MCF 10A (cell line): ENCODE measurements around the gene LMF1. TPM values are rescaled to one million over a fixed set of nuclear protein-coding genes. Genes with fewer than 3 reads are reported as not detected.

Experiments
- BruUV-seq: library from RNA; stranded (reverse); fragments of 400-500 nt; replicated peaks from 2 replicates; lab custom pipeline; 2021; lab: Mats Ljungman, UMichigan
- CTCF ChIA-PET: fragments of 300-600 bp; sonication (Branson Sonifier 250); formaldehyde crosslinking; extraction: SDS; loops from one replicate; lab custom pipeline; 2021; ENCODE audit warnings: antibody characterized with exemption, inconsistent platforms; lab: Yijun Ruan, JAX
- POLR2A ChIA-PET: fragments of 300-600, 350-650 bp; sonication (Branson Sonifier 250); formaldehyde crosslinking; extraction: SDS; loops from one replicate; lab custom pipeline; 2020; ENCODE audit warnings: antibody characterized with exemption, inconsistent platforms; lab: Yijun Ruan, JAX
- DNase-seq: peaks from one replicate; pipeline ENCODE4 v3.0.0-alpha.2; 2018; ENCODE audit not compliant: unreplicated experiment
- H3K27ac Mint-ChIP-seq: one replicate; pipeline ENCODE4 v1.8.0; 2022; ENCODE audit warnings: mild to moderate bottlenecking, low read depth, mixed read lengths; ENCODE audit not compliant: unreplicated experiment
- H3K27me3 Mint-ChIP-seq: one replicate; pipeline ENCODE4 v1.8.0; 2022; ENCODE audit warnings: mixed read lengths; ENCODE audit not compliant: insufficient read depth, unreplicated experiment
- H3K36me3 Mint-ChIP-seq: one replicate; pipeline ENCODE4 v1.8.0; 2022; ENCODE audit warnings: mild to moderate bottlenecking, moderate library complexity, mixed read lengths; ENCODE audit not compliant: insufficient read depth, unreplicated experiment
- H3K4me1 Mint-ChIP-seq: one replicate; pipeline ENCODE4 v1.8.0; 2022; ENCODE audit warnings: mixed read lengths; ENCODE audit not compliant: insufficient read depth, unreplicated experiment
- H3K4me3 Mint-ChIP-seq: one replicate; pipeline ENCODE4 v1.8.0; 2022; ENCODE audit warnings: mild to moderate bottlenecking, moderate library complexity, mixed read lengths; ENCODE audit not compliant: unreplicated experiment
- H3K9me3 Mint-ChIP-seq: one replicate; pipeline ENCODE4 v1.8.0; 2022; ENCODE audit warnings: mixed read lengths; ENCODE audit not compliant: unreplicated experiment
- CTCF ChIP-seq: fragments of 200-600 bp; IDR thresholded peaks from one replicate; pipeline ENCODE4 v1.8.0; 2022; ENCODE audit warnings: antibody characterized with exemption, mild to moderate bottlenecking; ENCODE audit not compliant: unreplicated experiment
- intact Hi-C: fragments of 100-400 bp; cut with micrococcal nuclease; formaldehyde crosslinking; loops from 2 replicates; pipeline ENCODE4 v1.14.1; 2022
- total RNA-seq: library from RNA; stranded (reverse); gene quantifications from 2 replicates; pipeline ENCODE4 v1.2.3, GENCODE V29; 2022

The LMF1 gene
- total RNA-seq, 1 experiment from 2014 or later, result 9.9 TPM

DNA sequence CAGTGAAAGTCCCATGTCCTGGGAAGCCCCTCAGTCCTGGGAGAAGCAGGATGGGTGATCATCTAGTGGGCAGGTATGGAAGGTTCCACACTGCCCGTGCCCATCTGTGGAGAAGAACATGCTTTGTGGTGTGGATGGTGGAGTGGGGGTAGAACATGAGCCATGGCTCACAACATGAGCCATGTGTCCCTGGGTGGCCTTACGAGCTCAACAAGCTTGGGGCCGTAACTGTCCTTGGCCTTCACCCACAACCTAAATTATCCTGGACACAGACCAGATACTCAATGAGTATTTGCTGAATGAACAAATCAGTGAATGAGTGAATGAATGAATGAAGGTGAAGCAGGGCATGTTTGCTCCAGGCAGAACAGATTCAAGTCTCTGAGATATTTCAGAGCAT lies 24.3 kb upstream of the LMF1 start:
- Mint-ChIP-seq H3K9me3 (no peaks in the 10 kb centered on the region), H3K4me3 (no peak overlapping the region), H3K4me1 (no peaks in the 10 kb centered on the region), H3K27me3 (peaks cover 46% of the 10 kb centered on the region), H3K36me3 (no peaks in the 10 kb centered on the region), H3K27ac (no peak overlapping the region)
- POLR2A ChIA-PET, result interaction anchor here (0.6 kb wide), 1 partner anchor 55 kb away, joined by 3 read pairs; no protein-coding TSS in a partner anchor
- no peak for TF ChIP-seq CTCF
- BruUV-seq, result no TSS peak
- CTCF ChIA-PET, result no interaction called here
- DNase-seq, result no peak
- intact Hi-C loops, result no loop called here

DNA sequence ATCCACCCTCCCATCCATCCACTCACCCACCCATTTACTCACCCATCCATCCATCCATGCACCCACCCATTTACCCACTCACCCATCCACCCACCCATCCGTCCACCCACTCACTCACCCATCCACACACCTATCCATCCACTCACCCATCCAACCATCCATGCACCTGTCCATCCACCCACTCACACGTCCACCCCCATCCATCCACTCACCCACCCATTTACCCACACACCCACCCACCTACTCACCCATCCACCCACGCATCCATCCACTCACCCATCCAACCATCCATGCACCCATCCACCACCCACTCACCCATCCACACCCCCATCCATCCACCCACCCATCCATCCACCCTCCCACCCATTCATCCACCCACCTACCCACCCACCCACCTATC lies 22.9 kb upstream of the LMF1 start:
- no peak for DNase-seq
- Mint-ChIP-seq H3K9me3 (no peaks in the 10 kb centered on the region), H3K4me1 (no peaks in the 10 kb centered on the region), H3K4me3 (no peak overlapping the region), H3K36me3 (no peaks in the 10 kb centered on the region), H3K27ac (no peak overlapping the region), H3K27me3 (peaks cover 36% of the 10 kb centered on the region)
- no peak for TF ChIP-seq CTCF
- no TSS peak for BruUV-seq
- intact Hi-C loops, result no loop called here
- POLR2A ChIA-PET, result no interaction called here
- CTCF ChIA-PET, result no interaction called here

DNA sequence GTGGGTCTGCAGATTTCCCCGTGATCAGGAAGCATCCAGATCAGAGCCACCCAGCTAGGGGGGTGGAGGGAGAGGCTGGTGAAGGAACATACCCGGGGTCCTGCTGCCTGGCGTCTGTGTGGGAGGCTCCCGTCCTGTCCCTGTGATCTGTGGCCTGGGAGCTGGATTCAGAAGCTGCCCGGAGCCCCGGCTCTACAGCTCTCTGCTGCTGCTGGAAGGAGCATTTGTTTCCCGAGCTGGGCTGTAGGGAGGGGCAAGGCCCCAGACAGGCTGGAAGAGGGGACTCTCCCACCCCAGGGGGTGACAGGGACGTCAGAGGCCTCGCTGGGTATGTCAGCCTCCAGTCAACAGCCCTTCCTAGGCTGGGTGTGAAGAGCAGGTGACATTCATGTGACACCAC lies 21.0 kb upstream of the LMF1 start:
- intact Hi-C loops, result no loop called here
- CTCF ChIA-PET, result no interaction called here
- no peak overlapping the region for H3K27ac Mint-ChIP-seq
- no TSS peak for BruUV-seq
- no peaks in the 10 kb centered on the region for H3K9me3 Mint-ChIP-seq
- POLR2A ChIA-PET, result no interaction called here
- DNase-seq, result no peak
- H3K4me1 Mint-ChIP-seq, result no peaks in the 10 kb centered on the region
- H3K4me3 Mint-ChIP-seq, result no peak overlapping the region
- TF ChIP-seq CTCF, result no peak
- peaks cover 24% of the 10 kb centered on the region for H3K27me3 Mint-ChIP-seq
- H3K36me3 Mint-ChIP-seq, result no peaks in the 10 kb centered on the region

DNA sequence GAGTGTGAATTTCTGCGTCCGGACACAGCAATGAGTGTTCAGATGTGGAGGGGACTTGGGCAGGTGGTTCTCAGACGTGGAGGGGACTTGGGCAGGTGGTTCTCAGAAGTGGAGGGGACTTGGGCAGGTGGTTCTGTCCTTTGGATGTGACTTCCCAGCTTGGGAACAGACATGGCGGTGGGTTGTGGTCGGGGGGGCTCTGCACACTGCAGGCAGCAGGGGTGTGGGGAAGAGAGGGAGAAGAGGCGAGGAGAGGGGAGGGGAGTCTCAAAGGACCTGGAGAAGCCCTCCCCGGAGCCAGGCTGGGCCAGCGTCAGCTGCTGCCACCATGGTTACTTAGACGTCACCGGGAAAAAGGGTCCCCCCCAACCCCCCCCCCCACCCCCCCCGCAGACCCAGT lies 20.6 kb upstream of the LMF1 start:
- Mint-ChIP-seq H3K27ac (no peak overlapping the region), H3K4me1 (no peaks in the 10 kb centered on the region), H3K36me3 (no peaks in the 10 kb centered on the region), H3K4me3 (no peak overlapping the region), H3K27me3 (peaks cover 19% of the 10 kb centered on the region), H3K9me3 (no peaks in the 10 kb centered on the region)
- no TSS peak for BruUV-seq
- DNase-seq, result no peak
- POLR2A ChIA-PET, result no interaction called here
- intact Hi-C loops, result no loop called here
- no peak for TF ChIP-seq CTCF
- CTCF ChIA-PET, result no interaction called here
